Measurements from ENCODE around the gene LNX2. TPM values are rescaled to one million over a fixed set of nuclear protein-coding genes. Genes with fewer than 3 reads are reported as not detected.

Gene LNX2
- total RNA-seq, 1 donor from 2014 or later = 11.2 TPM

DNA sequence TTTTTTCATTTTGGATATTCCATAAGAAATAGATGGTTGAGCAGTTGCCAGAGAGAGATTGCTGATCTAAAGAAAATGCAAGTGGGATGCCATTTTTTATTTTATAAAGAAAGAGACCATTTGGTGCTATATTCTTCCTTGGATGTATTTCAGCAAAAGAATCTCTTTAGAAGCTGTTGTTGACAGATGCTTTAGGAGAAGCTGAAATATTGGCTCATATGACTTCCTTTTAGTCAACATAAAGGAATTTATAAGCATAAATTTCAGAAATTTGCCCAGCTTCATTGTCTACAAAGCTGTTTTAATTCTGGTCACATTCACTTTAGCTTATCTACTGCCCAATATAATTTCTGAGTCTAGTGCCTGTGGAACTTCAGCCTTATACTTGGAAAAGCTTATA, 38.2 kb upstream of the LNX2 start:
- TF ChIP-seq CTCF (IDR thresholded peaks at IDR 0.05; ENCODE audit: borderline replicate concordance) = no peak
- Histone ChIP-seq H3K4me3 (no peak overlapping the region), H3K9me3 (replicated peaks) (no peaks in the 10 kb centered on the region), H3K36me3 (no peaks in the 10 kb centered on the region), H3K27ac (replicated peaks) (no peak overlapping the region), H3K27me3 (ENCODE audit: low read depth) (no peaks in the 10 kb centered on the region), H3K4me1 (peaks cover 55% of the 10 kb centered on the region)
- intact Hi-C loops (cut with micrococcal nuclease) = no loop called here
- no peak for DNase-seq

DNA sequence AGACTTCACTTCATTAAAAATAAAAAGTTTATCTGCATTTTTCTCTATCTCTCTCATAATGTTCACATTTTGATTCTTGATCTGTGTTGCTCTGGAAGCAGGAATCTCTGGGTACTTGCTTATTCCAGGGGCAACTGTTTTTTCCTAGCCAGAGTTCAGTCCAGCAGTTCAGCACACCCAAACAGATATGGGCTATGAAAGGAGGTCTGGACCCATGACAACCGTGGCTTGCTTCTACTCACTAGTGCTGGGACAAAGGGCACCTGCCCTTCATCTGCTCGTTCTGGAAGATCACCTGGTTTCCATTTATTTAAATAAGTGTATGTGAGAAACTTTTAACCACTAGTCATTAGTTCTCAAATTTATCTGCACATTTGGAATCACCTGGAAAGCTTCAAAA, 37.4 kb upstream of the LNX2 start:
- intact Hi-C loops (cut with micrococcal nuclease) = no loop called here
- H3K36me3 ChIP-seq = no peaks in the 10 kb centered on the region
- no peak overlapping the region for H3K4me3 ChIP-seq
- peaks cover 47% of the 10 kb centered on the region for H3K4me1 ChIP-seq
- TF ChIP-seq CTCF (IDR thresholded peaks at IDR 0.05; ENCODE audit: borderline replicate concordance) = no peak
- no peaks in the 10 kb centered on the region for H3K27me3 ChIP-seq (ENCODE audit: low read depth)
- no peaks in the 10 kb centered on the region for H3K9me3 ChIP-seq (replicated peaks)
- DNase-seq = no peak
- no peak overlapping the region for H3K27ac ChIP-seq (replicated peaks)

DNA sequence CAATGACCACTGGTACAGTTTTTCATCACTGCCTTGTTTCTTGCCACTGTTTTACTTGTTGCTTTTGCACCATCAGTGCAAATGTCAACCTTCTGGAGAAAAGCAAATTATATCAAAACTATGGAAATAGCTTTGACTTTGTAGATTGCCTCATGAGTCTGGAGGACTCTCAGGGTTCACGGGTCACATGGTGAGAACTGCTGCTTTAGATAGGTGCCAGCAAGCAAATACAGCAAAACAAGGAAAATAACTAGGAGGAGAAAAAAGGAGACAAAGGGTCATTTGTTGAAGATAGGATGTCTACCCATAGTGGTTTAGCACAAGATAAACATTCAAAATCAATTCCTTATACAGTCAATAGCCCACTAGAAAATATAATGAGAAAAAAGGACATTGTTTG, 34.5 kb upstream of the LNX2 start:
- intact Hi-C loops (cut with micrococcal nuclease) = no loop called here
- H3K27ac ChIP-seq (replicated peaks) = no peak overlapping the region
- DNase-seq = no peak
- H3K4me1 ChIP-seq = peaks cover 23% of the 10 kb centered on the region
- H3K4me3 ChIP-seq = no peak overlapping the region
- H3K9me3 ChIP-seq (replicated peaks) = peaks cover 12% of the 10 kb centered on the region
- H3K27me3 ChIP-seq (ENCODE audit: low read depth) = no peaks in the 10 kb centered on the region
- peaks cover 18% of the 10 kb centered on the region for H3K36me3 ChIP-seq
- TF ChIP-seq CTCF (IDR thresholded peaks at IDR 0.05; ENCODE audit: borderline replicate concordance) = no peak

DNA sequence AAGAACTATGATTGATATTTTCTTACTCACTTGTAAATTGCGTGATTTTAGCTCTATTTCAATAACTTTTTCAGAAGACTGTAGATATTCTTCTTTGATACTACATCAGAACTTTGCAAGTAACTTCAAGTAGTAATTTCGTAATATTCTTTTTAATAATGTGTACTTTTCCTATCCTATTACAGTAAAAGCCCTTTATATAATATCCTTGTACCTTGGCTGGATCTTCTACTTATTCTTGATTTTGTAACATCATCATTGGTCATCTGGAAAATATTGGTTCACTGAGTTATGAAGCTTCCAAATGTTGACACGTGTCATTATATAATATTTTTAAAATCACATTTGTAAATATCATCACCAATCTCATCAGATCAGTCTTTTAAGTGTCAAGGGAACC, 33.7 kb upstream of the LNX2 start:
- intact Hi-C loops (cut with micrococcal nuclease) = no loop called here
- no peak for DNase-seq
- peaks cover 19% of the 10 kb centered on the region for H3K9me3 ChIP-seq (replicated peaks)
- H3K4me3 ChIP-seq = no peak overlapping the region
- H3K36me3 ChIP-seq = peaks cover 26% of the 10 kb centered on the region
- H3K4me1 ChIP-seq = peaks cover 15% of the 10 kb centered on the region
- no peak overlapping the region for H3K27ac ChIP-seq (replicated peaks)
- no peaks in the 10 kb centered on the region for H3K27me3 ChIP-seq (ENCODE audit: low read depth)
- TF ChIP-seq CTCF (IDR thresholded peaks at IDR 0.05; ENCODE audit: borderline replicate concordance) = no peak

DNA sequence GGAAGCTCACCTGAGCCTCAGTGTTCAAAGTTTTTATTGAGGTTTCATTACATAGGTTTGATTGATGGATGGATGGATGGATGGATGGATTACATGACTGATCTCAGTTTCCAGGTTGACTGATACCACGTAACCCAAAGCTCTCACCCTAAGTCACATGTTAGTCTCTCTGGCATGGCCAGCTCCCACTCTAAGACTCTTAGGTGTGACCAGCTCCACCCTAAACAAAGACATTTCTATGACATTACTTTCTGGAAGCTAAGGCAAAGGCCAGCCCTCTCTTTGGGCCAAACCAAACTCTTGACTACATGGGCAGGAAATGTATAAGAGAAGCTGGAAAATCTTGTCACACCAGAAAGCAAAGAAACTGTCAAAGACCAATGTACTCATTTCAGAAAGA, 30.0 kb upstream of the LNX2 start:
- Histone ChIP-seq H3K27ac (replicated peaks) (no peak overlapping the region), H3K4me1 (no peaks in the 10 kb centered on the region), H3K4me3 (no peak overlapping the region), H3K36me3 (peaks cover 36% of the 10 kb centered on the region), H3K9me3 (replicated peaks) (peaks cover 19% of the 10 kb centered on the region), H3K27me3 (ENCODE audit: low read depth) (no peaks in the 10 kb centered on the region)
- DNase-seq = no peak
- intact Hi-C loops (cut with micrococcal nuclease) = no loop called here
- no peak for TF ChIP-seq CTCF (IDR thresholded peaks at IDR 0.05; ENCODE audit: borderline replicate concordance)

GRCh38 chr13:27644302-27644701, 24.0 kb upstream of the LNX2 start:
- TF ChIP-seq CTCF (IDR thresholded peaks at IDR 0.05; ENCODE audit: borderline replicate concordance) = no peak
- Histone ChIP-seq H3K4me1 (peaks cover 34% of the 10 kb centered on the region), H3K9me3 (replicated peaks) (peaks cover 2% of the 10 kb centered on the region), H3K36me3 (peaks cover 13% of the 10 kb centered on the region), H3K27ac (replicated peaks) (no peak overlapping the region), H3K27me3 (ENCODE audit: low read depth) (no peaks in the 10 kb centered on the region), H3K4me3 (no peak overlapping the region)
- intact Hi-C loops (cut with micrococcal nuclease) = no loop called here
- DNase-seq = no peak
